Glomerular visceral epithelial cell (primary cell): ENCODE data around the gene HSPA6.
"Not testable (repeated sequence)": the region's sequence is repeated elsewhere in the genome, so short reads cannot be mapped to it uniquely, and the experiment has no call there.

ENCODE experiments used
- DNase-seq: peaks from one replicate; pipeline ENCODE4 v3.0.0-alpha.2; 2016; ENCODE audit errors: extremely low spot score

The HSPA6 gene

GRCh38 chr1:161523817-161524741 is at the start of gene HSPA6:
HSPA6 (plus strand) TSS chr1:161524540; CDS start chr1:161524659, 119 bp downstream.
- peak; percentile 80 for DNase-seq

DNA sequence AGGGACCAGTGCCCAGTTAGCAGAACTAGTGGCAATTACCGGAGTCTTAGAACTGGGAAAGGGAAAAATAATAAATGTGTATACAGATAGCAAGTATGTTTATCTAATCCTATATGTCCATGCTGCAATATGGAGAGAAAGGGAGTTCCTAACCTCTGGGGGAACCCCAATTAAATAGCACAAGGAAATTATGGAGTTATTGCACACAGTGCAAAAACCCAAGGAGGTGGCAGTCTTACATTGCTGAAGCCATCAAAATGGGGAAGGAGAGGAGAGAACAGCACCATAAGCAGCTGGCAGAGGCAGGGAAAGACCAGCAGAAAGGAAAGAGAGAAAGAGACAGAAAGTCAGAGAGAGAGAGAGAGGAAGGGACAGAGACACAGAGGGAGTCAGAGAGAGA is 46.6 kb upstream of the HSPA6 start:
- not testable (repeated sequence) for DNase-seq

DNA sequence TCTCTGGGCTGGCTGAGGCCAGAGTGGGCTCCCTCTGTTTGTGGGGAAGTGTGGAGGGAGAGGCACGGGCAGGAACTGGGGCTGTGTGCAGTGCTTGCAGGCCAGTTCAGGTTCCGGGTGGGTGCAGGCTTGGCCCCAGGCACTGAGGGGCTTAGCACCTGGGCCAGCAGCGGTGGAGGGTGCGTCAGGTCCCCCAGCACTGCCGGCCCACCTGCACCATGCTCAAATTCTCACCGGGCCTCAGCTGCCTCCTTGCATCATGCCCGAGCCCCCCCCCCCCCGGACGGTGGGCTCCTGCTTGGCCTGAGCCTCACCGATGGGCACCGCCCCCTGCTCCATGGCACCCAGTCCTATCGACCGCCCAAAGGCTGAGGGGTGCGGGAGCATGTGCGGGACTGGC is 45.4 kb upstream of the HSPA6 start:
- no peak for DNase-seq

GRCh38 chr1:161480381-161481035 is 43.8 kb upstream of the HSPA6 start:
- no peak for DNase-seq

DNA sequence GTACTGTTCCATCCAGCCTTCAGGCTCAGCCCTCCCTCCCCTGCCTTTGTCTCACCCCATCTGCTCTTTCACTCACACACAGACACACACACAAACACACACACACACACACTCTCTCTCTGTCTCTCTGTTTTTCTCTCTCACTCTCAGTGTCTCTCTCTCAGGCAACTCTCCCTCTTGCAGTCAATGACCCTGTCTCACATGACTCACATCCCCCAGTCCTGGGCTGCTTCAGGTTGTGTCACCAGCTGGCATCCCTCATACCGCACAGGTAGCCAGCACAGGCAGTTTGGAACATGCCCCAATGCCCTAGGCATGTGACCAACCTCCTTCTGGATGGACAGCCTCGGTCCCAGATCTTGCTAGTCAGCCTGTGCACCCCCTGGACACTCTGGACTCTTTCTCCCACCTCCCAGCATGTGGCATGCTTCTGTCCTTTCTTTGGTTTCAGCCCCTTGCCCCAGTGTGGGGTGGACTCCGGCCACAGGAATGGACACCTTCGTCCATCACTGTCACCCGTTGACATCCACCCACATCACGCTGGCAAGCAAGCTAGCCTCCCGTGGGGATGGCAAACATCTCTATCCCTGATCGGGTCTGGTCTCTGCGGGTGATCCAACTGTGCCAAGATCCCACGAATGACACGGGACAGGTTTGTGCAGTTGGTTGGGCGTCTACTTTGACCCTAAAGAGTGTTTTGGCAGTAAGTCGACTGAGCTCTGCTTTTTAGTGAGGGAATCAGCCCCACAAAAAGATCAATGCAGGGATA is 42.5 kb upstream of the HSPA6 start:
- no peak for DNase-seq

DNA sequence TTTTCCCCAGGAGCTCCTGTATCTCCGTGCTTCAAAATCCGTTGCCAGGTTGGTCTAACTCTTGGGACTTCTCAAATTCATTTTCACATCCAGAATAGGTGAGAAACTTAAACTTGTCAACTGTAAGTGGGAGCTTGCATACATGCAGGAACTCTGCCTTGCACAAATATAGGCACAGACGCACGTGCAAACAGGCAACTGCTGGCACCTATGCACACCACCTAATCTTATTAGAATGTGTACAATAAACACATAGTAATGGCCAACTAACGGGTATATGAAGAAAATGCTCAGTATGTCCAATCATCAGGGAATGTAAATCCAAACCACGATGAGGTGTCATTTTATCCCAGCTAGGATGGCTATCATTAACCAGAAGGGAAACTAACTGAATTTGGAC is 41.7 kb upstream of the HSPA6 start:
- no peak for DNase-seq

DNA sequence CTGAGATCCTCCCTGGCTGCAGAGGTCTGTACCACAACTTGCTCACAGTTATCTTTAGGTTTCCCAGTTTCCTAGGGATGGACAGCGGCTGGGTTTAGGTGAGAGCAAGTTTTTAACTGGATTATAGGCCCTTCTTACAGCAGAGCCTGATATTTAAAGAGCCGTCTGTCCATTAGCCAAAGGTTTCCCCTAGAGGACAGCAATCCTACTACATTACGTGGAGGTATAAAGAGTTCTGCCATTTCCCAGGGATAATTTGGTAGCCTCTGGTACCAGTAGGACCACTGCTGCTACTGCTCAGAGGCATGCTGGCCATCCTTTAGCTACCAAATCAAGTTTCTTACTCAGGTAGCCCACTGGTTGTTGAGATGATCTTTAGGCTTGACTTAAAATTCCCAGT is 41.0 kb upstream of the HSPA6 start:
- DNase-seq, result no peak

GRCh38 chr1:161484613-161485012 is 39.7 kb upstream of the HSPA6 start:
- DNase-seq, result no peak

- peak; percentile 52 for DNase-seq
Measured at GRCh38 chr1:161486806-161487741, 37.3 kb upstream of the HSPA6 start.

DNA sequence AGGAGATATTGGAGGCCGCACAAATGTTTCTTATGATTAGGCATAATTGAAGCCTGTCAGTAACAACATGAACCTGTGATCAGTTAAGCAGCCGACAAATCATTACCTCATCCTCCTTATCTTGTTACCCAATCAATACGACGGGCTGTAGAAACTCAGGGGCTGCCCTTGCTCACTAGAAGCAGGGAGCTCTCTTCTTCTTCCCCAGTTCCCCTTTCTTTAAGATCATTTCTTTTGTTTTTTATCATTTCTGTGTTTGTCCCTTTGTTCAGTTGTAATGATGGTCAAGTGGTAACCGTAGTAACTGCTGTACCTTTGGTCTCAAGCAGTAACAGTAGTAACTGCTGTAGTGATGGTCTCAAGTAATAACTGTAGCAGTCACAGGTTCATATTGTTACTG is 32.9 kb upstream of the HSPA6 start:
- no peak for DNase-seq

DNA sequence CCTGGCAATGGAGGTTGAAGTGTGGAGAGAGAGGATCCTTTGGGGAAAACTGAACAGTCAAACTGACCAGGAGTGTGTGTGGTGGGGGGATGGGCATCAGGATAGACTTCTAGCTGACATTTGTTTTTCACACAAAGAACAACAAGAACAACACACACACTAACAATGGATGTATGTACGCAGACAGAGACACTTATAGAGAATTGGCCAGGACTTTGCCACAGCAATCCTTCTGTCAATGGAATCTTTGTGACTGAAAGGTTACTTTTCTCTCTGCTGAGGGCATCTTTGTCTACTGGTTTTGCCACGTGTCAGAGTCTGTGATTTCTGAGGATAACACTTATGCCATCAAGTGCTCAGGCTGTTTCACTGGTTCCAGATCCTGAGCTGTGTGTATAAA is 31.5 kb upstream of the HSPA6 start:
- no peak for DNase-seq

- no peak for DNase-seq
Measured at GRCh38 chr1:161494091-161494735, 30.1 kb upstream of the HSPA6 start.

DNA sequence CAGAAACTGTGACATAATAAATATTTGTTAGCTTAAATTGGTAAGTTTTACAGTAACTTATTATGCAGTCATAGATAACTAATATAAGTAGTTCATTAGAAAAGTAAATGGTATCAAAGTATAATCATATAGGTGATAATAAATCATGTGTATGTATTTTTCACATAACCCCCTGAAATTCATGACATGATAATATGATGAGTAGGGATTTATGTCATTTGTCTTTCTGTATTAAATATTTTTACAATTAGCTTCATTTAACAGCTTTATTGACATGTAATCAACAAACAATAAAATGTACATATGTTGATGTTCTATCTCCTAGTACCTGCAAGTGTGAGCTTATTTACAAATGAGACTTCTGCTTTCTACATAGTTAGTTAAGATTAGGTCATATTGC is 28.9 kb upstream of the HSPA6 start:
- DNase-seq, result no peak

DNA sequence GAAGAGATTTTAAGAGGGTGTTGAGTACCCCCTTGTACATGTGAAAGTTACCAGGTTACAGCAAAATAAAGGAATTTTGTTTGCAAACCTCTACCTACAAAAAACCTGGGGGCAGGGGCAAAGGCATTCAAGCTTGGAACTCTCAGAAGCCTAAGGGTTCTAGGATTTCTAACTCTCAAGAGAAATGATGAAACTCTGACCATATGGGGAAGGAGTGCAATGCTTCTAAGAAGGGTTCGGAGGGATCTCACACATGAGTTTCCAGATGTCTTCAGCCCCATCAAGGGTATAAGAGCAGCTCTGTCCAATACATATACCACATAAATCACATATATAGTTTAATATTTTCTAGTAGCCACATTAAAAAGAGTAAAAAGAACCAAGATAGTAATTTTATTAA is 26.4 kb upstream of the HSPA6 start:
- DNase-seq, result no peak

DNA sequence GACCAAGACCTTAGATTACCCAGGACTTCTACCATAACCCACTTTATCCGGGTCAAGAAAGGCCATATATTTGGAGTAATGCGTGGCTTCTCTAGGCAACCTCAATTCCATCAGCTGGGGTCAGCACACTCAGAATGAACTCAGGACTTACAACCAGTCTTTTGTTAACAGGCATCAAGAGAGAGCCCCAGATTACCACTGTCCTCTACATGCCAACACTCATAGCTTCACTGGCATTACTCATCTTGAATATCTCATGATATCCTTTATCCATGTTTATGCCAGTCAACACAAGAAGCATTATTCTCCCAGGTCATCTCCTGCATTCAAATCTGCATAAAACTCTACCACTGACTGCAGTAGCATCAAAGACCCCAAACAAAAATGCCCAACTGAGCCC is 25.7 kb upstream of the HSPA6 start:
- DNase-seq, result no peak

- DNase-seq, result no peak
Measured at GRCh38 chr1:161499099-161500039, 25.0 kb upstream of the HSPA6 start.

DNA sequence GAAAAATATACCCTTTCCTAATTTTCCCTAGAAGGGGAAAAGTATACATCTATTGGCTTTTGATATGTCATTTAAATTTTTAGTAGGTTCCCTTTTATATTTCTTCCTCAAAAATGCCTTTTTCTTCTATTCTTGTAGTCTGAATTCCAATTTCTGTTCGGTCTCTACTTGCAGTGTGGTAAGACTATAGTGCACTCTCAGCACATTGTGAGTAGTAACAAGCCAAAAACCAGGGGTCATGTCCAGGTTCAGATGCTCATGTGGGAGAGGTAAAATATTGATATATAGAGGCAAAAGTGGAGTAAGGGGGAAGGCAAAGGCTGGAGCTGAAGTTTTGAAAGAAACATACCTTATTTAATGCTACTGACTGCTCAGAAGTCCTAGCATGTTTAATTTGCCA is 23.1 kb upstream of the HSPA6 start:
- DNase-seq, result no peak

DNA sequence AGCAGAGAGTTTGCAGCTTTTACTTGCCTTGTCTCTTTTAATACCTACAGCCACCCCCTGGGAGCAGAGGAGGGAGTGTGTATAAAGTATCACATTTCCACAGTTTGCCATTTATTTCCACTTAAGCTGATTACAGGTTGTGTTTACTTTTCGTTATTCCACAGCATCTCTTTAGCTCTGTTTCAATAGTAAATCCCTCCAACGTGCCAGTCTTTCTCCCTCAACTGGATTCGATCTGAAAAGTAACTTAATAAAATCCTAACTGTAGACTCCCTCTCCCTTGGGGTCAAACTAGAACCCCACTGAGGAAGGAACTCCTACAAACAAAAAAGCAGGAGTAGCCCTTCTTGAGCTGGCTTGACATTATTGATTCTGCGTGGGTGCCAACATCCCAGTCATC is 22.2 kb upstream of the HSPA6 start:
- DNase-seq, result no peak

- DNase-seq, result no peak
Measured at GRCh38 chr1:161502641-161503393, 21.5 kb upstream of the HSPA6 start.
